HepG2 (cell line): Measurements from ENCODE around the gene OSBPL5. TPM values are rescaled to one million over a fixed set of nuclear protein-coding genes. Genes with fewer than 3 reads are reported as not detected.

Experiments
- CAMTA2 ChIP-seq: sonication (generic); formaldehyde crosslinking; IDR thresholded peaks from 2 replicates; pipeline ENCODE4 v1.4.0; 2020; ENCODE audit warnings: mild to moderate bottlenecking, missing genetic modification reagents, borderline replicate concordance
- FIP1L1 ChIP-seq: fragments of 200-400 bp; formaldehyde crosslinking; IDR thresholded peaks from 2 replicates; pipeline ENCODE4 v1.6.1; 2018; ENCODE audit warnings: low read depth, mild to moderate bottlenecking, low read length, moderate library complexity, borderline replicate concordance; ENCODE audit not compliant: insufficient read depth
- IRF2 ChIP-seq: IDR thresholded peaks from 2 replicates; pipeline ENCODE4 v1.6.1; 2018; ENCODE audit warnings: missing genetic modification reagents, missing compliant biosample characterization
- NFYC ChIP-seq: IDR thresholded peaks from 2 replicates; pipeline ENCODE4 v1.6.1; 2016; ENCODE audit warnings: missing genetic modification reagents, missing compliant biosample characterization
- ZNF563 ChIP-seq: sonication (generic); formaldehyde crosslinking; IDR thresholded peaks from 2 replicates; pipeline ENCODE4 v1.8.0; 2022; ENCODE audit warnings: mild to moderate bottlenecking, moderate library complexity, missing genetic modification reagents
- polyA plus RNA-seq, 8 experiments: library from polyadenylated mRNA; depleted of rRNA in 3 of 8; stranded (reverse) in 7 of 8; unstranded in 1 of 8; fragments of >200 nt; fragmentation: Illumina TruSeq in 4 of 8; extraction: Trizol in 4 of 8; gene quantifications; 2 replicates each; pipeline versions ENCODE4 v1.2.1 to v1.2.3, GENCODE V29; 2011 to 2016; ENCODE audit warnings: low read depth in 4 of 8, missing spikeins in 1 of 8, mixed read lengths in 1 of 8; ENCODE audit not compliant: insufficient read depth in 1 of 8
- total RNA-seq, 5 experiments: library from RNA; depleted of rRNA; stranded (reverse); fragments of >200 nt; fragmentation: Illumina TruSeq; extraction: Trizol; gene quantifications; 2 replicates each; pipeline ENCODE4 v1.2.3, GENCODE V29; 2016; ENCODE audit warnings: low read depth in 1 of 5
- TF ChIP-seq, protein P1 (sequence below): sonication (generic); formaldehyde crosslinking; IDR thresholded peaks from 2 replicates; pipeline ENCODE4 v1.5.0; 2020; ENCODE audit warnings: mild to moderate bottlenecking, missing genetic modification reagents
- TF ChIP-seq, protein P2 (sequence below): sonication (generic); formaldehyde crosslinking; IDR thresholded peaks from 2 replicates; pipeline ENCODE4 v1.9.0; 2022; ENCODE audit warnings: missing genetic modification reagents, mild to moderate bottlenecking, borderline replicate concordance
- TF ChIP-seq, protein P3 (sequence below): sonication (generic); formaldehyde crosslinking; IDR thresholded peaks from 2 replicates; pipeline ENCODE4 v1.4.0; 2020; ENCODE audit warnings: missing genetic modification reagents
- TF ChIP-seq, protein P4 (sequence below): sonication (generic); formaldehyde crosslinking; IDR thresholded peaks from 2 replicates; pipeline ENCODE4 v1.5.1; 2020; ENCODE audit warnings: mild to moderate bottlenecking, missing genetic modification reagents, borderline replicate concordance
- TF ChIP-seq, protein P5 (sequence below): sonication (generic); formaldehyde crosslinking; IDR thresholded peaks from 2 replicates; pipeline ENCODE4 v1.4.0; 2020; ENCODE audit warnings: missing genetic modification reagents

OSBPL5 gene
- total and polyA plus RNA-seq, 2 of the 13 experiments (the other 11 are each of a cell fraction or from before 2014, with no cell fraction given) = not detected

DNA sequence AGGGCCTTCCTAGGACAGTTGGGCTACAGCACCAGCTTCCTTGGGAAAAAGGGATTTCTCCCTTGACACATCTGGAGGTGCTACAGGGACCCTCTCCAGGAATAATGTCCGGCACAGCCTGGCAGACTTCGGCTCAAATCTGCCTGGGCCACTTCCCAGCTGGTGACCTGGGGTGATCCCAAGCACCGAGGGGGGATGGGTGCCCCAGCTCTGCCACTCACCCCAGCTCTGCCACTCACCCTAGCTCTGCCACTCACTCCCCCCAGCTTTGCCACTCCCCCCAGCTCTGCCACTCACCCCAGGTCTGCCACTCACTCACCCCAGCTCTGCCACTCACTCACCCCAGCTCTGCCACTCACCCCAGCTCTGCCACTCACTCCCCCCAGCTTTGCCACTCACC, 9.9 kb downstream of the OSBPL5 start (continued):
- TF ChIP-seq, protein P1, sequence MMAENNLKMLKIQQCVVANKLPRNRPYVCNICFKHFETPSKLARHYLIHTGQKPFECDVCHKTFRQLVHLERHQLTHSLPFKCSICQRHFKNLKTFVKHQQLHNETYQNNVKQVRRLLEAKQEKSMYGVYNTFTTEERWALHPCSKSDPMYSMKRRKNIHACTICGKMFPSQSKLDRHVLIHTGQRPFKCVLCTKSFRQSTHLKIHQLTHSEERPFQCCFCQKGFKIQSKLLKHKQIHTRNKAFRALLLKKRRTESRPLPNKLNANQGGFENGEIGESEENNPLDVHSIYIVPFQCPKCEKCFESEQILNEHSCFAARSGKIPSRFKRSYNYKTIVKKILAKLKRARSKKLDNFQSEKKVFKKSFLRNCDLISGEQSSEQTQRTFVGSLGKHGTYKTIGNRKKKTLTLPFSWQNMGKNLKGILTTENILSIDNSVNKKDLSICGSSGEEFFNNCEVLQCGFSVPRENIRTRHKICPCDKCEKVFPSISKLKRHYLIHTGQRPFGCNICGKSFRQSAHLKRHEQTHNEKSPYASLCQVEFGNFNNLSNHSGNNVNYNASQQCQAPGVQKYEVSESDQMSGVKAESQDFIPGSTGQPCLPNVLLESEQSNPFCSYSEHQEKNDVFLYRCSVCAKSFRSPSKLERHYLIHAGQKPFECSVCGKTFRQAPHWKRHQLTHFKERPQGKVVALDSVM (CRISPR knock-in tag) = no peak
- TF ChIP-seq, protein P2, sequence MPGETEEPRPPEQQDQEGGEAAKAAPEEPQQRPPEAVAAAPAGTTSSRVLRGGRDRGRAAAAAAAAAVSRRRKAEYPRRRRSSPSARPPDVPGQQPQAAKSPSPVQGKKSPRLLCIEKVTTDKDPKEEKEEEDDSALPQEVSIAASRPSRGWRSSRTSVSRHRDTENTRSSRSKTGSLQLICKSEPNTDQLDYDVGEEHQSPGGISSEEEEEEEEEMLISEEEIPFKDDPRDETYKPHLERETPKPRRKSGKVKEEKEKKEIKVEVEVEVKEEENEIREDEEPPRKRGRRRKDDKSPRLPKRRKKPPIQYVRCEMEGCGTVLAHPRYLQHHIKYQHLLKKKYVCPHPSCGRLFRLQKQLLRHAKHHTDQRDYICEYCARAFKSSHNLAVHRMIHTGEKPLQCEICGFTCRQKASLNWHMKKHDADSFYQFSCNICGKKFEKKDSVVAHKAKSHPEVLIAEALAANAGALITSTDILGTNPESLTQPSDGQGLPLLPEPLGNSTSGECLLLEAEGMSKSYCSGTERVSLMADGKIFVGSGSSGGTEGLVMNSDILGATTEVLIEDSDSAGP = no peak
- TF ChIP-seq, protein P3, sequence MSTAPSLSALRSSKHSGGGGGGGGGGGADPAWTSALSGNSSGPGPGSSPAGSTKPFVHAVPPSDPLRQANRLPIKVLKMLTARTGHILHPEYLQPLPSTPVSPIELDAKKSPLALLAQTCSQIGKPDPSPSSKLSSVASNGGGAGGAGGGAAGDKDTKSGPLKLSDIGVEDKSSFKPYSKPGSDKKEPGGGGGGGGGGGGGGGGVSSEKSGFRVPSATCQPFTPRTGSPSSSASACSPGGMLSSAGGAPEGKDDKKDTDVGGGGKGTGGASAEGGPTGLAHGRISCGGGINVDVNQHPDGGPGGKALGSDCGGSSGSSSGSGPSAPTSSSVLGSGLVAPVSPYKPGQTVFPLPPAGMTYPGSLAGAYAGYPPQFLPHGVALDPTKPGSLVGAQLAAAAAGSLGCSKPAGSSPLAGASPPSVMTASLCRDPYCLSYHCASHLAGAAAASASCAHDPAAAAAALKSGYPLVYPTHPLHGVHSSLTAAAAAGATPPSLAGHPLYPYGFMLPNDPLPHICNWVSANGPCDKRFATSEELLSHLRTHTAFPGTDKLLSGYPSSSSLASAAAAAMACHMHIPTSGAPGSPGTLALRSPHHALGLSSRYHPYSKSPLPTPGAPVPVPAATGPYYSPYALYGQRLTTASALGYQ (CRISPR knock-in tag) = no peak
- TF ChIP-seq NFYC = no peak
- TF ChIP-seq, protein P4, sequence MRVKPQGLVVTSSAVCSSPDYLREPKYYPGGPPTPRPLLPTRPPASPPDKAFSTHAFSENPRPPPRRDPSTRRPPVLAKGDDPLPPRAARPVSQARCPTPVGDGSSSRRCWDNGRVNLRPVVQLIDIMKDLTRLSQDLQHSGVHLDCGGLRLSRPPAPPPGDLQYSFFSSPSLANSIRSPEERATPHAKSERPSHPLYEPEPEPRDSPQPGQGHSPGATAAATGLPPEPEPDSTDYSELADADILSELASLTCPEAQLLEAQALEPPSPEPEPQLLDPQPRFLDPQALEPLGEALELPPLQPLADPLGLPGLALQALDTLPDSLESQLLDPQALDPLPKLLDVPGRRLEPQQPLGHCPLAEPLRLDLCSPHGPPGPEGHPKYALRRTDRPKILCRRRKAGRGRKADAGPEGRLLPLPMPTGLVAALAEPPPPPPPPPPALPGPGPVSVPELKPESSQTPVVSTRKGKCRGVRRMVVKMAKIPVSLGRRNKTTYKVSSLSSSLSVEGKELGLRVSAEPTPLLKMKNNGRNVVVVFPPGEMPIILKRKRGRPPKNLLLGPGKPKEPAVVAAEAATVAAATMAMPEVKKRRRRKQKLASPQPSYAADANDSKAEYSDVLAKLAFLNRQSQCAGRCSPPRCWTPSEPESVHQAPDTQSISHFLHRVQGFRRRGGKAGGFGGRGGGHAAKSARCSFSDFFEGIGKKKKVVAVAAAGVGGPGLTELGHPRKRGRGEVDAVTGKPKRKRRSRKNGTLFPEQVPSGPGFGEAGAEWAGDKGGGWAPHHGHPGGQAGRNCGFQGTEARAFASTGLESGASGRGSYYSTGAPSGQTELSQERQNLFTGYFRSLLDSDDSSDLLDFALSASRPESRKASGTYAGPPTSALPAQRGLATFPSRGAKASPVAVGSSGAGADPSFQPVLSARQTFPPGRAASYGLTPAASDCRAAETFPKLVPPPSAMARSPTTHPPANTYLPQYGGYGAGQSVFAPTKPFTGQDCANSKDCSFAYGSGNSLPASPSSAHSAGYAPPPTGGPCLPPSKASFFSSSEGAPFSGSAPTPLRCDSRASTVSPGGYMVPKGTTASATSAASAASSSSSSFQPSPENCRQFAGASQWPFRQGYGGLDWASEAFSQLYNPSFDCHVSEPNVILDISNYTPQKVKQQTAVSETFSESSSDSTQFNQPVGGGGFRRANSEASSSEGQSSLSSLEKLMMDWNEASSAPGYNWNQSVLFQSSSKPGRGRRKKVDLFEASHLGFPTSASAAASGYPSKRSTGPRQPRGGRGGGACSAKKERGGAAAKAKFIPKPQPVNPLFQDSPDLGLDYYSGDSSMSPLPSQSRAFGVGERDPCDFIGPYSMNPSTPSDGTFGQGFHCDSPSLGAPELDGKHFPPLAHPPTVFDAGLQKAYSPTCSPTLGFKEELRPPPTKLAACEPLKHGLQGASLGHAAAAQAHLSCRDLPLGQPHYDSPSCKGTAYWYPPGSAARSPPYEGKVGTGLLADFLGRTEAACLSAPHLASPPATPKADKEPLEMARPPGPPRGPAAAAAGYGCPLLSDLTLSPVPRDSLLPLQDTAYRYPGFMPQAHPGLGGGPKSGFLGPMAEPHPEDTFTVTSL (CRISPR knock-in tag) = no peak
- no peak for TF ChIP-seq FIP1L1
- no peak for TF ChIP-seq CAMTA2
- TF ChIP-seq, protein P5, sequence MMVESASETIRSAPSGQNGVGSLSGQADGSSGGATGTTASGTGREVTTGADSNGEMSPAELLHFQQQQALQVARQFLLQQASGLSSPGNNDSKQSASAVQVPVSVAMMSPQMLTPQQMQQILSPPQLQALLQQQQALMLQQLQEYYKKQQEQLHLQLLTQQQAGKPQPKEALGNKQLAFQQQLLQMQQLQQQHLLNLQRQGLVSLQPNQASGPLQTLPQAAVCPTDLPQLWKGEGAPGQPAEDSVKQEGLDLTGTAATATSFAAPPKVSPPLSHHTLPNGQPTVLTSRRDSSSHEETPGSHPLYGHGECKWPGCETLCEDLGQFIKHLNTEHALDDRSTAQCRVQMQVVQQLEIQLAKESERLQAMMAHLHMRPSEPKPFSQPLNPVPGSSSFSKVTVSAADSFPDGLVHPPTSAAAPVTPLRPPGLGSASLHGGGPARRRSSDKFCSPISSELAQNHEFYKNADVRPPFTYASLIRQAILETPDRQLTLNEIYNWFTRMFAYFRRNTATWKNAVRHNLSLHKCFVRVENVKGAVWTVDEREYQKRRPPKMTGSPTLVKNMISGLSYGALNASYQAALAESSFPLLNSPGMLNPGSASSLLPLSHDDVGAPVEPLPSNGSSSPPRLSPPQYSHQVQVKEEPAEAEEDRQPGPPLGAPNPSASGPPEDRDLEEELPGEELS (CRISPR knock-in tag) = no peak
- no peak for TF ChIP-seq ZNF563 (CRISPR knock-in tag)
- no peak for TF ChIP-seq IRF2
